GM21825 (cell line): ENCODE measurements around the gene GBP7.
"Not testable (repeated sequence)": the region's sequence is repeated elsewhere in the genome, so short reads cannot be mapped to it uniquely, and the experiment has no call there.

Experiments used
- ATAC-seq: cut with Tn5 transposase; IDR thresholded peaks from one replicate; pipeline ENCODE4 v1.9.1; 2021; ENCODE audit warnings: mild to moderate bottlenecking, moderate library complexity; ENCODE audit not compliant: unreplicated experiment

GBP7 gene, protein sequence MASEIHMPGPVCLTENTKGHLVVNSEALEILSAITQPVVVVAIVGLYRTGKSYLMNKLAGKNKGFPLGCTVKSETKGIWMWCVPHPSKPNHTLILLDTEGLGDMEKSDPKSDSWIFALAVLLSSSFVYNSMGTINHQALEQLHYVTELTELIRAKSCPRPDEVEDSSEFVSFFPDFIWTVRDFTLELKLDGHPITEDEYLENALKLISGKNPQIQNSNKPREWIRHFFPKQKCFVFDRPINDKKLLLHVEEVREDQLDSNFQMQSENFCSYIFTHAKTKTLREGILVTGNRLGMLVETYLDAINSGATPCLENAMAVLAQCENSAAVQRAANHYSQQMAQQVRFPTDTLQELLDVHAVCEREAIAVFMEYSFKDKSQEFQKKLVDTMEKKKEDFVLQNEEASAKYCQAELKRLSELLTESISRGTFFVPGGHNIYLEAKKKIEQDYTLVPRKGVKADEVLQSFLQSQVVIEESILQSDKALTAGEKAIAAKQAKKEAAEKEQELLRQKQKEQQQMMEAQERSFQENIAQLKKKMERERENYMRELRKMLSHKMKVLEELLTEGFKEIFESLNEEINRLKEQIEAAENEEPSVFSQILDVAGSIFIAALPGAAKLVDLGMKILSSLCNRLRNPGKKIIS

DNA sequence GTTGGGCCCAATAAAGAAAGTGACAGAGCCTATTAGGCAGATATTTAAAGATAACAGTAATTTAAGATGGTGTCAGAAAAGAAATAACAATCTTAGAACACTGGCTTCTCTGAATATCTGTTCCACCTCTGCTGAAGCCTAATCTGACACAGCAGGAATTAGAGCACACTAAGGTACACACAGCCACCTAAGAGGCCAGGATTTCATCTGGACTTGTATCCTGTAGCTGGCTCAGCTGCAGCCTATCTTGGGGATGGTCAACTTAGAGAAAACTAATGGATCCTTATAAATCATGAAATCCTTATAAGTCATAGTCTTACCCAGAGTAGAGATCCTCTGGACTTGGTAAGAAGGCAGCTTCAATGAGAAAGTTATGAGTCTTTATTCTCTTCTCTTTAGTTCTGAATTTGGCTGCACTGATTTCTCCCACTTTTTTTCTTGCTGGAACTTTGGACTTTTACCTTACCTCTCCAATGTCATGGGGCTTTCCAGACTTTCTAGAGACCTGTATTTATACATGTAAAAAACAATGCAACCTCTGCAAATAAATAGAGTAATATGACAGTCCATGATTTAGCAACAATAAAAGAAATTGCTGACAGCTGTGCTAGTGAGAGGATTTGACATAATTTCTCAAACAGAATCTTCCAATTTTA is at the start of gene GBP7:
GBP7 (minus strand) TSS at position 403 of the 656 bp plus-strand sequence. CDS start 4,068 bp downstream, outside the sequence.
- ATAC-seq = no peak

DNA sequence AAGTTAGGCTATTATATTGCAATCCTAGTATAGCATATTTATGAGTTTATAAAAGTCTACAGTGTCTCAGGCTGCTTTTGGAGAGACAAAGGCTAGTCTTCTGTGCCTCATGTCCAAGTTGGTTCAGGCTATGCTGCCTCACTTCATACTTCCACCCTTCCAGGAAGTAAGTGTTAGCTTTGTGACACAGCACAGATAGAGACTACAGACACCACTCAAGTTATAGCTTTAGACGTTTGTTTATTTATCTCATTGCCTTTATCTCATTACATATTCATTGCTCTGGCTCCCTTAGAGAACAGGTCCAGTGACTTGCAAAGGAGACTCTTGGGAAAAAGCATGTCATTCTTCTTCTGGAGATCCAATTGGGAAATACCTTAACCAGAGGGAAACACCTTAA is 45.5 kb upstream of the GBP7 start:
- no peak for ATAC-seq

DNA sequence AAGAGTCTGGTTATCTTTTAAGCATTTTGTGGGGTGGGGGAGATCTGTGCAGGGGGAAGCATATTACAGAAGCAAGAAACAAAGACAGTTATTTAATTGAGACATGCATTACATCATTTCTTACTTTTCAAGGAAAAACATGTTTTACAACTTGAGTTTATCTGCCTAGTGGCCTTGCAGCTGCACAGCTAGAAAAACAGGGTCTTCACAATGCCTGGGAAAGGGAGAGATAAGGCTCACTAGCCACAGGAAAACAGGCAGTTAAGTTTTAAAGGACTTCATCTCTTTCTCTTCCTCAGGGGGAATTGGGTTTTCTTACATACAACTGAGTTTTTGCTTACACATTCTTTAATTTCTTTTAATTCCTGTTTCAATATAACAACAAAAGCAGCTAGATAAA is 44.0 kb upstream of the GBP7 start:
- not testable (repeated sequence) for ATAC-seq

DNA sequence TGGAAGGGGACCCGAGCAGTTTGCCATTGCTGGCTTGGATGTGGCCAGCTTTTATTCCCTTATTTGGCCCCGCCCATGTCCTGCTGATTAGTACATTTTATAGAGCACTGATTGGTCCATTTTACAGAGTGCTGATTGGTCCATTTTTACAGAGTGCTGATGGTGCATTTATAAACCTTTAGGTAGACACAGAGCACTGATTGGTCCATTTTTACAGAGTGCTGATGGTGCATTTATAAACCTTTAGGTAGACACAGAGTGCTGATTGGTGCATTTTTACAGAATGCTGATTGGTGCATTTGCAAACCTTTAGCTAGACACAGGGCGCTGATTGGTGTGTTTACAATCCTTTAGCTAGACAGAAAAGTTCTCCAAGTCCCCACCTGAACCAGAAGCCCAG is 43.1 kb upstream of the GBP7 start:
- ATAC-seq = not testable (repeated sequence)

DNA sequence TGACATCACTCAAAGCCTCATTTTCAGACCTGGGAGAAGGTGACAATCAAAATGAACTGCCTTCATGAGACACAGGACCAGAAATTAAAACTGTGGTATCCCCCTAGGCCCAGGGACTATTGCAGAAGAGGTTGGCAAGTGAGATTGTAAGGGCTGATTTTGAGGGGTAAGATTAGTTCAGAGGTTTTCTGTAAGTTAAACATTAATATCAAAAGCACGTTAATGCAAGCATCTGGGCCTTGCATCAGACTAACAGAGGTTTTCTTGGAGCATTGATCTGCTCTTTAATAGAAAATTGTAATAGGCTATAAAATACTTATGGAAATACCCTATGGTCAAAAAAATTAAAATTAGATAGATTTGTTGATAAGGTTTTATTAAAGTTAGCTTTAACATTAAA is 37.5 kb upstream of the GBP7 start:
- no peak for ATAC-seq

DNA sequence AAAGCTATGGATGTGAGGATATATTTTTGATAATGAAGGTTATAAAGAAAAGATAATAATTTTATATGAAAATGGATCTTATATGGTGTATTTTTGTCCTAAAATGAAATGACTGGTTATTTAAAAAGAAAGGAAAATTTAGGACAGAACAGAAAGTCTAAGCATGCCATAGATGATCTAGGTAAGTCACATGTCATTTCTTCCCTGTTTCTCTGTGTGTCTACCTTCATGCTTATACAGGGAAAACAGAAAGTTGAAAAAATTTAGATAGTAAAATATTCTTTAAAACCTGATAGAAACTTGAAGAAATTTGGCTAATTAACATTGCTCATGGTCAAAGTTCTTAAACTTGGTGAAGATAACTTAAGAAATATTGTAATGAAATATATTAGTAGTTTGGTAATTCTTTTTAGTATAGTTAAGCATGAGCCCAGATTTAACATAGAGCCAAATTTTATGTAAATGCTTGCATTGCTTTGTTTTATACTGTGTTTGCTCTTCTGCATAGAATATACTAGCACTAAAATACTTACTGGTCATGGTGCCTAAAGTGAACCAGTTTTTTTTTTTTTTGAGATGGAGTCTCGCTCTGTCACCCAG is 35.3 kb upstream of the GBP7 start:
- no peak for ATAC-seq

DNA sequence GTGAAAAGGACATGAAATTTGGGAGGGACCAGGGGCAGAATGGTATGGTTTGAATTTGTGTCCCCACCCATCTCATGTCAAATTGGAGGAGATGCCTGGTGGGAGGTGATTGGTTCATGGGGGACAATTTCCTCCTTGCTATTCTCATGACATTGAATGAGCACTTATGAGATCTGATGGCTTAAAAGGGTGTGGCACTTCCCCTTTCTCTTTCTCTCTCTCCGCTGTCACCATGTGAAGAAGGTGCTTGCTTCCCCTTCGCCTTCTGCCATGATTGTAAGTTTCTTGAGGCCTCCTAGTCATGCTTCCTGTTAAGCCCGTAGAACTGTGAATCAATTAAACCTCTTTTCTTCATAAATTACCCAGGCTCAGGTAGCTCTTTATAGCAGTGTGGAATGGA is 30.6 kb upstream of the GBP7 start:
- ATAC-seq = no peak

DNA sequence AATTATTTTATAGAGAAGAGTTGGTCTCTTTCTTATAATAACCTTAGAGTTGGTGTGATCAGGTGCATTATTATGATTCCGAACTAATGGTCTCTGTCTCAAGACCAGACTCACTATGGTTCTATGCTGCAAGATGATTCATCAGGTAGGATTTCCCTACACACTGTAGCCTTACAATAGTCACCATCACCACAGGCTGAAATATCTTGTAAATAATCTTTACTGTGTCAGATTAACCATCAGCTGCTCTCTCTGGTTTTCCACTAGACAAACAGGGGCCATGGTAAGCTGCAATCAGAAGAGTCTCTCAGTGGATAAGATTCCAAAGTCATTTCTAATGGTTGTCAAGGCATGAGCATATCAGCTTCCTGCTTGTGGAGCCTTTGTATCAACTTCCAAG is 27.4 kb upstream of the GBP7 start:
- no peak for ATAC-seq

DNA sequence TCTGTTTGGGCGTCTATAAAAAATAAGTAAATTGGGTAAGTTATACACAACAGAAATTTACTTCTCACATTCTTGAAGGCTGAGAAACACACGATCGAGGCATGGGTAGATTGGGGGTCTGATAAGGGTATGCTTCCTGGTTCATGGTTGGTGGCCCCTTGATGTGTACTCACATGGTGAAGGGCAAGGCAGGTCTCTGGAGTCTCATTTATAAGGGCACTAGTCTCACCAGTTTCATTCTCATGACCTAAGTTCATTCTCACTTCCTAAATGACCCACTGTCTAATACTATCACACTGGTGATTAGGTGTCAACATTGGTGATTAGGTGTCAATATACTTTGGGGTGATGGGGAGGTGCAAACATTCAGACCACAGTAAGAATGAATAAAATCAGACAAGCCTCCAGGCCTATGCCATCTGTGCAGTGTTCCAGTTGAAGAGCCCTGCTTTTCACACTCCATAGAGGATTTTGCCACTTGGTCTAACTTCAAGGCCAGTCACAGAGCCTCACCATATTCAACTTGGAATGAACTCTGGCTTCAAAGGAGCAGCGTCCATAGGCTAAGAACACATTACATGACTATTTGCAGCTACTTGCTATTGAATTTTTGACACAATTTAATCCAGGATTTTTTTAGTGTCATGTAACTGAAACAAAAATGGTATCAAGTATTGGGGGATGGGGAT is 25.4 kb upstream of the GBP7 start:
- ATAC-seq = peak; percentile 67

DNA sequence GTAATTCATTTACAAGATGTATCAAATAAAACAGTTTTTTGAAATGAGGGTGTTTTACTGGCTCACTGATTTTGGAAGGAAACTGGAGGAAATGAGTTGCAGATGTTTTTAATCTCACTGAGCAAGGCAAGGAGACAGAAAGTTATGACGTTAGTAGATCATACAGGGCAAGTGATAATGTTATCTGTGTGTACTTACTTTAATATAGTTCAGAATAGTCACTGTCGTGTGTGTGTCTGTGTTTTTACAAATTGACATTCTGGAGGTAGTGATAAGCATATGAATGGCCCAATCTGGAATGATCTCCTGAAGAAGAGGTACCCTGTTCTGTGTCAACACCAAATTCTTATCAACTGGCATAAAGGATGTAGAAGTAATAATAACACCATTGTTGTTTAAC is 24.9 kb upstream of the GBP7 start:
- ATAC-seq = no peak

DNA sequence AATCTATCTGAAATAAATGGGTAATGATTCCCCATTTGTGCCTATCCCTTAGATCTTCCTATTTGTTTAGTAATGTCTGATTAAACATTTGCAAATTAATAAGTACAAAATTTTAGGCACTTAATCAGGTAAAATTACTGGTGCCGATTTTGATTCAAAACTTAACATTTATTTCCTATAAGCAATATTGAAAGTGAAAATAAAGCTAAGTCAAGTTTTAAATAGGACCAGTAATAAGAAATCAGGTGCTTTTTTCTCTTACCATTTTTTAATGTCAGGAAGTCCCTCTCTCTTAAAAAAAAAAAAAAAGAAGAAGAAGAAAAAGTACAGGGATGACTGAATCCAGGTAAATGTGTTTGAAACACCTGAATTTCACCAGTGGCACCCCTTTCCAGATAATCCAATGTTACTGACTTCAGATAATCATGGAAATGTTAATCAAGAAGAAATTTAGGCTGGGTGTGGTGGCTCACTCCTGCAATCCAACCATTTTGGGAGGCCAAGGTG is 23.8 kb upstream of the GBP7 start:
- no peak for ATAC-seq

DNA sequence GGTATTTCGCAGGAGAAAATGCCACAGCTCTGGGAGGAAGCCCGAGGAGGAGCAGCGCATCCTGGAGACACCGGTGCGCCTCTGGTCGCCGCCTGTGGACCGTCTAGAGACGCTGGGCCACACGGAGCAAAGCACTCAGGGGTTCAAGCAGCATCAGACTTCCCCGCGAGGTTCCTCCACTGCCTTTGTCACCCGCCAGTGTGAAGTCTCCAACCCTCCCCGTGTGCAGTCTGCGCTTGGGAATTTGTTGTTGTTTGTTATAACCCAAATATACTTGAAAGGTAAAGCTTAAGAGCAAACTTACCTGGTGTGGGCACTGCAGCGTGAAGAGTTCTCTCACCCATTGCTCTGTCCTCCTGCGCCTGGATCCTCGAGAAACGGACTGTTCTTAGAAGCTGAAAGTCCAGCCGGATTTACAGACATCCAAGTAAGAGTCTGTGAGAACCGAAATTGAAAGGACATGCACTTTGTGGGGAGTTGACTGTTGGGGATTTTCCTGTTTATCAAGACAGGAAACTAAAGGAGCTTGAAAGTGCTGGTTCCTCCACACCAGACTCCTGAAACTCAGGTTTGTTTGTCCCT is 22.8 kb upstream of the GBP7 start, which contains the start of gene GBP4:
GBP4 (minus strand) TSS at position 452 of the 582 bp plus-strand sequence; CDS start at position 344, 108 bp downstream.
- peak; percentile 58 for ATAC-seq

DNA sequence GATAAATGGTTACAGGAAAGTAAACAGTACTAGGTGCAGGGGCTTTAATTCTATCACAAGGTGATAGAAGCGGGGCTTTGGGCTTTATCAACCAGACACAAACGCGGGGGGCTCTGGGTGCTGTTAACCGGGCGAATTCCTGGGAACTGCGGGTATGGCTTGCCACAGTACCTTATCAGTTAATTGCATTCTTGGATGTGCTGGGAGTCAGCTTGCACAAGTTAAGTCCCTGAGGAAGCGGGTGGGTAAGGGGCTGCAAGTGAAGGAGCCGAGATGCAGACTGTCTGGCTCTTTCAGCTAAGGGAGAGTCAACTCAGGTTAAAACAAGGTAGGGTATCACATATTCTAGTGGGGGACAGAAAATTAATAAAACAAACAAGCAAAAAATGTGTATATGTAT is 22.3 kb upstream of the GBP7 start:
- no peak for ATAC-seq

DNA sequence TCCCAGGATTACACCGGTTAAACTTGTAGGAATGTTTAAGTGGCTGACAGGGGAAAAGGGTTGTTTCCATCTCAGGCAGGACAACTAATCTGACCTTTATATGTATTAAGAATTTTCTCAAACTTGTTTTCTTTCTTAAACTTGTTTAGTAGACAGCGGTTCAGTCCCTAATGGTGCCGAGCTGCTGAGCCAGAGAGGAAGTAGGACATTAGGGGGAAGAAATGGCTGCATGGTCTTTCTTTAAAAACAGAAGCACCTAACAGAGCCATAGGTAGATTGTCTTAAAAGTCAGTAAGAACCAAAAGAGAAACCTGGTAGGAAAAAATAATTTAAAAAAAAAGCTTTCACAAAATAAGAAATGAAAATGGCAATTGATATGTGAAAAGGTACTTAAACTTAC is 19.7 kb upstream of the GBP7 start:
- ATAC-seq = no peak

DNA sequence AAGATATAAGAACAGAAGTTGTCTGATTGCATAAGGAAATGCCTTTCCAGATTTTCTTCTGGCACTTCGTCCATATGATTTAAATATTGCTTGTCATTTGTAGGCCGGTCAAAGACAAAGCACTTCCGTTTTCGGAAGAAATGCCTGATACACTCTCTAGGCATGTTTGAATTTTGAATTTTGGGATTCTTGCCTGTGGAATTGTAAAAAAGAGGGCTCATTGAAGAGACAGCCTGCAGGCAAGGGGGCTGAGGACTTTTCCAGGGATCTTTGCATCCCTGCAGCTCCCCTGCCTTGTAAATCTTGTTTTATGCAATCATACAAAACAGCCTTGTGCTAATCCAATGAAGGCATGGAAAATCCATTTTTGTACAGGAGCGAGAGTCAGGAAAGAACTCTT is 15.5 kb upstream of the GBP7 start:
- no peak for ATAC-seq

DNA sequence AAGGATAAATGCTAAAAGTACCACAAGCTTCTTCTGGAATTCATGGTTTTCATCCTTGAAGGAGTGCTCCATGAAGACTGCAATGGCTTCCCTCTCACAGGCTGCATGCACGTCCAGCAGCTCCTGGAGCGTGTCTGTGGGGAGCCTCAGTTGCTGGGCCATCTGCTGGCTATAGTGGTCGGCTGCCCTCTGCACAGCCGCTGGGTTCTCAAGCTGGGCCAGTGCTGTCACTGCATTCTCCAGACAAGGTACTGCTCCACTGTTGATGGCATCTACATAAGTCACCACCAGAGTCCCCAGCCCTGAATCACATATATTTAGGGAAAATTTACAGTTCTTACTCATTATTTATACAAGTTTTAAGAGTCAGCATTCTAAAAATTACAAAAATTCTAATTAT is 14.2 kb upstream of the GBP7 start:
- no peak for ATAC-seq

DNA sequence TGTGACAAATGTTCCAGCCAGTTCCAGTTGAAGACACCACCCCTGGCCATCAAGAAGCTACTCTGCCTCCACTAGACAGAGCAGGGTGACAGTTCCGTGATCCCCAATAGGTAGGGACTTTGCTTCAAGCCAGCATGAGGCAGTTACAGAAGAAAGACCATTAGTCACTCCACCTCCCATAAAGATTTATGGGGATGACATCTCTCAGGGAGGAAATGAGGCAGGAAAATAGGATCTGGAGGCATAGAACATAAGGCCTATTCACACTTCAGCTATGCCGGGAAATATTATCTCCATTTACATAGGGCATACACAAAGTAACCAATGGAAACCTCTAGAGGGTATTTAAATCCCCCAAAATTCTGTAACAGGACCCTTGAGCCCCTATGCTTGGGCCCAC is 3.5 kb upstream of the GBP7 start:
- ATAC-seq = no peak

DNA sequence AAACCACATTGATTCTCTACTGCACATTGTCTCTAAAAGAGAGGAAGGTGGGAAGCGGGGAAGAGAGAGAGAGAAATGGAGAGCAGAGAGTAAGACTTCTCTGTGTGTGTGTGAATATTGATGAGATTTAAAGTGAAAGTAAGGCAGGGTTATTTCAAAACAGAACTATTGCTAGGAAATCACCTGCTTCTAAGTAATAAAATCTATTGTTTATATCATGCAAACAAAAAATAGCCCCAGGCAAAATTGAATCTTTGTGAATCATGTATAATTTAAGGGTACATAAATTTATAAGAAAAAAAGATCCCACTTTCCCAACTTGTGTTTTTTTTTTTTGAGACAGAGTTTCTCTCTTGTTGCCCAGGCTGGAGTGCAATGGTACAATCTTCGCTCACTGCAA is 1.2 kb upstream of the GBP7 start:
- no peak for ATAC-seq

DNA sequence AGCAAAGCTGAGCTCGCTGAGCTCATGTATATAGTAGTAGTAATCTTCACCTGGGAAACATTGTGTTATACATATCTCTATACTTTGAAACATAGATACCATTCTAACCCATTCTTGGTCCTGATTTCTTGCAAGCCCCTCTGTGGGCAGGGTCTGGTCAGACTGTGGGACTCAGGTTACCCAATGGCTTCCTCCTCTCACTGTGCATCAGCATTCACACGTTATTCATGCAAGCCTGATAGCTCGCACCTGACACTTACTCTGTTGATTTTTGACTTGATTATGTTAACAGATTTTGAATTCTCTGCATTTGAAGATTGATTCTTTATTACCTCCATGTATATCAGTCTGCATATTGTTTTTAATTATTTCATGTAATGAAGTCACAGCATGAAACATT is 1.3 kb downstream of the GBP7 start:
- ATAC-seq = no peak

DNA sequence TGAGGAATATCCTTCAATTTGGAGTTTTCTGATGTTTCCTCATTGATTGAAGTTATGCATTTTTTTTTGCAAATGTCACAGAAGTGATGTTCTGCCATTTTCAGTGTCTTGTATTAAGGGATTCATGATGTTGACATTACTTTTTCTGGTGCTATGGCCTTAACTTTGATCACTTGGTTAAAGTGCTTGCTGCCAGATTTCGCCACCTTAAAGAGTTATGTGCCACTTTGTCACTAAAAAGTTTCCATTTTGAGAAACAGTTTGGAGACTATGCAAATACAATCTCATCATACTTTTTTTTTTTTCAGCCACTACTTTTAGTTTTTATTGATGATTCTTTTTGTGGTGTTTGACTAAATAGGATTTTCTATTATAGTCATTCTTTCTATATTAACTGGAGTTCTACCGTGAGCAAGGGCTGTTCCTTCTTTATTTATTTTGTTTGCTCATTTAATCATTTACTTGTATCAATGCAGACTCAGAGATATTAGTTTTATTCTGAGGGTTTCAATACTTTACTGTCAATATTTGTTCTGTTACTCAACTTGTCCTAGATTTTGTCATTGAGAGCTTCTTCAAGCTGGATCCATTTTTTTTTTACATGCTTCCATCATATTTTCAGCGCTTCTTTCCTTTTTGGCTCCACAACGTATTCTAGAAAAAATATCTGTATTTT is 3.2 kb downstream of the GBP7 start:
- ATAC-seq = no peak
